Ovary (tissue), 9 donors: ENCODE measurements around the gene PGAM1. TPM values are rescaled to one million over a fixed set of nuclear protein-coding genes. Genes with fewer than 3 reads are reported as not detected.
"Not testable (repeated sequence)": the region's sequence is repeated elsewhere in the genome, so short reads cannot be mapped to it uniquely, and the experiment has no call there.

Experiments
- DNase-seq, 5 donors: peaks; one replicate each; pipeline ENCODE4 v3.0.0-alpha.2; 2019 to 2020
- H3K27ac ChIP-seq, 2 donors: fragments of 200-600 bp; one replicate each; pipeline versions ENCODE4 v1.5.1 to v1.8.0; 2019 to 2022
- H3K27me3 ChIP-seq: fragments of 200-600 bp; one replicate; pipeline ENCODE4 v1.8.0; 2022
- H3K36me3 ChIP-seq: fragments of 200-600 bp; sonication (generic); one replicate; pipeline ENCODE4 v1.5.1; 2019
- H3K4me1 ChIP-seq: one replicate; pipeline ENCODE4 v1.8.1; 2013; ENCODE audit warnings: mild to moderate bottlenecking, moderate library complexity; ENCODE audit not compliant: insufficient read depth
- H3K4me3 ChIP-seq: fragments of 200-600 bp; sonication (generic); one replicate; pipeline ENCODE4 v1.5.1; 2017
- H3K9me3 ChIP-seq, 2 donors: fragments of 200-600 bp in 1 of 2; sonication (generic) in 1 of 2; one replicate each; pipeline versions ENCODE4 v1.5.1 to v1.8.1; 2013 to 2019; ENCODE audit warnings: mild to moderate bottlenecking in 1 of 2, moderate library complexity in 1 of 2
- EP300 ChIP-seq: sonication (generic); formaldehyde crosslinking; IDR thresholded peaks from one replicate; pipeline ENCODE4 v1.6.1; 2017; ENCODE audit warnings: antibody characterized with exemption
- POLR2A ChIP-seq: fragments of 450-650 bp; IDR thresholded peaks from one replicate; pipeline ENCODE4 v1.6.1; 2017; ENCODE audit warnings: antibody characterized with exemption, mild to moderate bottlenecking, moderate library complexity
- WGBS, 3 donors: extraction: QIAGEN DNeasy Blood & Tissue Kit in 1 of 3; methylation state at CpG; one replicate each; pipeline versions ENCODE4 v1.1.5 to v1.1.7; 2013 to 2017; 5-methylcytosine and 5-hydroxymethylcytosine counted together
- intact Hi-C, 4 donors: fragments of 100-400 bp; cut with DNase I; formaldehyde crosslinking; loops; one replicate each; pipeline versions ENCODE4 v1.11.0 to v1.15.1; 2022 to 2023
- polyA plus RNA-seq, 2 donors: library from polyadenylated mRNA; stranded (reverse); fragments of 200-250 nt in 1 of 2; fragments of 350-450 nt in 1 of 2; fragmentation: Illumina TruSeq in 1 of 2; extraction: RNeasy Lipid Tissue Mini Kit (QIAGEN cat#74804) in 1 of 2; gene quantifications; one replicate each; pipeline ENCODE4 v1.2.3, GENCODE V29; 2013 to 2014
- total RNA-seq, 7 donors: library from RNA; depleted of rRNA in 2 of 7; stranded (reverse); fragments of >200 nt in 2 of 7; fragmentation: NEBNext Ultra II Directional in 3 of 7; extraction: Animal tissue kit (Norgen Biotek cat#: 25700) in 3 of 7; gene quantifications; one replicate each; pipeline versions ENCODE4 v1.1.0 to v1.2.4, GENCODE V29; 2016 to 2023
- TF ChIP-seq, protein P1 (sequence below), 3 donors: fragments of 450-650 bp in 2 of 3; fragments of 200-600 bp in 1 of 3; IDR thresholded peaks; one replicate each; pipeline versions ENCODE4 v1.5.1 to v1.8.0; 2016 to 2022; ENCODE audit warnings: antibody characterized with exemption in 3 of 3, mild to moderate bottlenecking in 1 of 3
- donor health status: DM: no; HTN: no; CAD: no; lungs with moderate emphysema.
- donor health status: DM: no; HTN: no; CAD: no.
- donor health status: Bipolar disorder and iron deficiency.
- donor health status: DM: yes; HTN: yes; CAD: no.
- donor health status: DM: no; HTN: no; CAD: no.
- donor health status: DM: yes; HTN: yes; CAD: no.

Gene PGAM1
- total and polyA plus RNA-seq, 9 donors = 98.7 to 255 (median 163) TPM

DNA sequence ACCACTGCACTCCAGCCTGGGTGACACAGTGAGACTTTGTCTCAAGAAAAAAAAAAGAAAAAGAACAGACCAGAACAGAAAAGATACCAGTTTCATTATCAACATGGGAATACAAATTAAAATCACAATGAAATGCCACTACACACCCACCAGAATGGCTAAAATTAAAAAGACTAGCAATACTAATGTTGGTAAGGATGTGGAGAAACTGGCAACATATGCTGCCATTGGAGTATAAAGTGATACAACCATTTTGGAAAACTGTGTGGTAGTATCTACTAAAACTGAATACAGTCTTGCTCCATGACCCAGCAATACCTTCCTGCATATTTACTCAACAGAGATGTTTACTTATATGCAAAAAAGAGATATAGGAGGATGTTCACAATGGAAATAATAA, 21.9 kb upstream of the PGAM1 start:
- Histone ChIP-seq H3K27ac (no peak overlapping the region), H3K27me3 (no peaks in the 10 kb centered on the region), H3K9me3 (no peaks in the 10 kb centered on the region), H3K36me3 (no peaks in the 10 kb centered on the region), H3K4me1 (peaks cover 4% of the 10 kb centered on the region), H3K4me3 (no peak overlapping the region)
- intact Hi-C loops = loop anchor here in 1 of 4 donors (10.0 kb wide), 1 partner anchor 211 kb away; no protein-coding TSS in a partner anchor
- no peak for TF ChIP-seq POLR2A
- TF ChIP-seq, protein P1, sequence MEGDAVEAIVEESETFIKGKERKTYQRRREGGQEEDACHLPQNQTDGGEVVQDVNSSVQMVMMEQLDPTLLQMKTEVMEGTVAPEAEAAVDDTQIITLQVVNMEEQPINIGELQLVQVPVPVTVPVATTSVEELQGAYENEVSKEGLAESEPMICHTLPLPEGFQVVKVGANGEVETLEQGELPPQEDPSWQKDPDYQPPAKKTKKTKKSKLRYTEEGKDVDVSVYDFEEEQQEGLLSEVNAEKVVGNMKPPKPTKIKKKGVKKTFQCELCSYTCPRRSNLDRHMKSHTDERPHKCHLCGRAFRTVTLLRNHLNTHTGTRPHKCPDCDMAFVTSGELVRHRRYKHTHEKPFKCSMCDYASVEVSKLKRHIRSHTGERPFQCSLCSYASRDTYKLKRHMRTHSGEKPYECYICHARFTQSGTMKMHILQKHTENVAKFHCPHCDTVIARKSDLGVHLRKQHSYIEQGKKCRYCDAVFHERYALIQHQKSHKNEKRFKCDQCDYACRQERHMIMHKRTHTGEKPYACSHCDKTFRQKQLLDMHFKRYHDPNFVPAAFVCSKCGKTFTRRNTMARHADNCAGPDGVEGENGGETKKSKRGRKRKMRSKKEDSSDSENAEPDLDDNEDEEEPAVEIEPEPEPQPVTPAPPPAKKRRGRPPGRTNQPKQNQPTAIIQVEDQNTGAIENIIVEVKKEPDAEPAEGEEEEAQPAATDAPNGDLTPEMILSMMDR (IDR thresholded peaks at IDR 0.05) = no peak
- TF ChIP-seq EP300 = no peak
- DNase-seq = no peak

DNA sequence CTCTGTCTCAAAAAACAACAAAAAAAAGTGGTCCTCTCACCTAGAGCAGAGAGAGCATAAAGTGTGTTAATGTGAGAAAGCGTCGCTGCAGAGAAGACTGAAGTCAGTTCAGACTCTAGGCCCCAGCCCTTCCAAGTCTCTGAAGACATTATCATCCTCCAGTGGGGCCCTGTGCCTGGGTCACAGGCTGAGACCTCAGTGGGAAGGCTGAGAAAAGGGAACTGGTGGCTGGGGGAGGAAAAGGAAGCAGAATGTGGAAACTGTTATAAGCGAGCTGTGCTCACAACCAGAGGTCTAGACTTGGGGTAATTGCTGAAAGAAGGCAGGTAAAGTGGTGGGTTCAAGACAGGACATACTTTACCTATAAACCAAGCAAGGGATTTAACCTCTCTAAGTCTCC, 19.9 kb upstream of the PGAM1 start:
- Histone ChIP-seq H3K9me3 (no peaks in the 10 kb centered on the region), H3K4me1 (no peaks in the 10 kb centered on the region), H3K36me3 (no peaks in the 10 kb centered on the region), H3K27ac (no peak overlapping the region), H3K4me3 (no peak overlapping the region), H3K27me3 (no peaks in the 10 kb centered on the region)
- 69 to 88% (median 75%) methylated on average over 3 of the region's 3 CpGs for WGBS, 3 donors
- intact Hi-C loops = loop anchor here in 1 of 4 donors (10.0 kb wide), 1 partner anchor 209 kb away; no protein-coding TSS in a partner anchor
- DNase-seq = no peak
- TF ChIP-seq EP300 = no peak
- TF ChIP-seq POLR2A = no peak
- TF ChIP-seq, protein P1 (IDR thresholded peaks at IDR 0.05) = no peak

DNA sequence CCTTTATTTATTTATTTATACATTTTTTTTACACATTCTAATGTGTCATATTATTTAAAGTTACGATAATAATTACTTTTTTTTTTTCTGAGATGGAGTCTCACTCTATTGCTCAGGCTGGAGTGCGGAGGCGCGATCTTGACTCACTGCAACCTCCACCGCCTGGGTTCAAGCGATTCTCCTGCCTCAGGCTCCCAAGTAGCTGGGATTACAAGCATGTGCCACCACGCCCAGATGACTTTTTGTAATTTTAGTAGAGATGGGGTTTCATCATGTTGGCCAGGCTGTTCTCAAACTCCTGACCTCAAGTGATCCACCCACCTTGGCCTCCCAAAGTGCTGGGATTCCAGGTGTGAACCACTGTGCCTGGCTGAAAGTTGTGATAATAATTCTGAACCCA, 19.5 kb upstream of the PGAM1 start:
- H3K4me3 ChIP-seq, H3K9me3 ChIP-seq, H3K27ac ChIP-seq, H3K4me1 ChIP-seq, DNase-seq, H3K36me3 ChIP-seq, H3K27me3 ChIP-seq: not testable (repeated sequence)
- intact Hi-C loops = loop anchor here in 1 of 4 donors (10.0 kb wide), 1 partner anchor 208 kb away; no protein-coding TSS in a partner anchor
- 94 to 95% (median 94%) methylated on average over 7 of the region's 7 CpGs for WGBS, 3 donors

DNA sequence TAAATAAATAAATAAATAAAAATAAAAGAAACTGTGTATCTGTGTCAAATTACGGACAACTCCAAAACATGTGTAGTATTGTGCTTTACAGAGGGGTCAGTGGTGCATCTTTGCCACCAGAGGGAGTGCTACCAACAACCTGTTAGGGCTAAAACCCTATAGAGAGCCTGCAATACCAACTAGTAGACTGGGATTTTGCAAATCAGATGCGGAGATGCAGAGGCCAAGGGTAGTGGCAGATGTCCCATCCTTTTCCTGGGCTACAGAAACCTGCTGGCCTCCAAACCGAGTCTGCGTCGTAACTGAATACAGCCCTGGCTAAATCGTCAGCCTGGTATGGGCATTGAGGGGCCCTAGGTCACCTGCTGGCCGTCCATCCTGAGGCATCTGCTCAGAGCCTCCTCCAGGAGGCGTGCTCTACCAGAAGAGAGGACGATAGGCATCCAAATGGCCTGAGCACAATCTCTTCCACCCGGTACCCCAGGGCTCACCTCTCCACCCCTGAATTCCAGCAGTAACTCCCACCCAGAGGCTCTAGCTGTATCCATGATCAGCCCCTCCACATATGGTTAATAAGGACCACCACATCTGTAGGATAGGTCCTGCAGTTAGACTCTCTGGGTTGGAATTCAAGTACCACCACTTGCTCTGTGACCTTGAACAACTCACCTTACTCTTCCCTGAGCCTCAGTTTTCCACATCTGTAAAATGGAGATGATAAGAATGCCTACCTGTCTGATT, 18.6 kb upstream of the PGAM1 start:
- TF ChIP-seq, protein P1 (IDR thresholded peaks at IDR 0.05) = peak; percentile 57 to 69 (median 64)
- no peak for TF ChIP-seq EP300
- Histone ChIP-seq H3K27me3 (no peaks in the 10 kb centered on the region), H3K27ac (no peak overlapping the region), H3K36me3 (no peaks in the 10 kb centered on the region), H3K4me1 (no peaks in the 10 kb centered on the region), H3K4me3 (no peak overlapping the region), H3K9me3 (no peaks in the 10 kb centered on the region)
- intact Hi-C loops = loop anchor here in 1 of 4 donors (10.0 kb wide), 1 partner anchor 207 kb away; no protein-coding TSS in a partner anchor
- WGBS, 3 donors = 3 to 4% (median 4%) methylated on average over 10 of the region's 10 CpGs
- peak in 3 of 5 donors; percentile 49 to 68 (median 66) for DNase-seq

DNA sequence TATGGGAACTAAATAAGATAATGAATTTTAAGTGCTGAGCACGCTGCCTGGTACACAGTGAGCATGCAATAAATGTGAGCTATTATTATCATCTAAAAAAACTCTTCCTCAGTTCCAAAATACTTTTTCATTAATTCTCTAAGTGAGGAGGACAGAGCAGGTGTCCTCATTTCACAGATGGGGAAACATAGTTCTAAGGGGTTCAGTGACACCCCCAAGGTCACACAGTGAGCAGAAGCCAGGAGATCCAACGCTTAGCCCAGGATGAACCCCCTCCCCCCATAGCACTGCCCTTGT, 18.1 kb upstream of the PGAM1 start:
- Histone ChIP-seq H3K4me1 (no peaks in the 10 kb centered on the region), H3K27me3 (no peaks in the 10 kb centered on the region), H3K4me3 (no peak overlapping the region), H3K36me3 (no peaks in the 10 kb centered on the region), H3K9me3 (no peaks in the 10 kb centered on the region), H3K27ac (no peak overlapping the region)
- no peak for DNase-seq
- intact Hi-C loops = loop anchor here in 1 of 4 donors (10.0 kb wide), 1 partner anchor 207 kb away; no protein-coding TSS in a partner anchor
- WGBS, 3 donors = 76 to 85% (median 78%) methylated on average over 2 of the region's 2 CpGs
- no peak for TF ChIP-seq POLR2A
- TF ChIP-seq, protein P1 (IDR thresholded peaks at IDR 0.05) = no peak
- TF ChIP-seq EP300 = no peak
